ENCODE data around the gene ITPR3.

DNA sequence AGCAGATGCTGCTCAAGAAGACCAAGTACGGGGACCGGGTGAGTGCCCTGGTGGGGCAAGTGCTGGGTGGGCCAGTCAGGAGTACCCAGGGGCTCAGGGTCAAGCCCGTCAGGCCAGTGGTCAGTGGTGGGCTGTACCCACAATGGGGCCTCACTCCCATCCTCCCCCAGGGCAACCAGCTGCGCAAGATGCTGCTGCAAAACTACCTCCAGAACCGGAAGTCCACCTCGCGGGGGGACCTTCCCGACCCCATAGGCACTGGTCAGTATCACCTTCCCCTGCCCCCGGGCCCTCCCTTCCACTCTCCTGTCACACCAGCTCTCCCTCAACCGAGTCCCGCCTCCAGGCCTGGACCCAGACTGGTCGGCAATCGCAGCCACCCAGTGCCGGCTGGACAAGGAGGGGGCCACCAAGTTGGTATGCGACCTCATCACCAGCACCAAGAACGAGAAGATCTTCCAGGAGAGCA, 63.3 kb downstream of the ITPR3 start:
- TF ChIP-seq, protein P1, sequence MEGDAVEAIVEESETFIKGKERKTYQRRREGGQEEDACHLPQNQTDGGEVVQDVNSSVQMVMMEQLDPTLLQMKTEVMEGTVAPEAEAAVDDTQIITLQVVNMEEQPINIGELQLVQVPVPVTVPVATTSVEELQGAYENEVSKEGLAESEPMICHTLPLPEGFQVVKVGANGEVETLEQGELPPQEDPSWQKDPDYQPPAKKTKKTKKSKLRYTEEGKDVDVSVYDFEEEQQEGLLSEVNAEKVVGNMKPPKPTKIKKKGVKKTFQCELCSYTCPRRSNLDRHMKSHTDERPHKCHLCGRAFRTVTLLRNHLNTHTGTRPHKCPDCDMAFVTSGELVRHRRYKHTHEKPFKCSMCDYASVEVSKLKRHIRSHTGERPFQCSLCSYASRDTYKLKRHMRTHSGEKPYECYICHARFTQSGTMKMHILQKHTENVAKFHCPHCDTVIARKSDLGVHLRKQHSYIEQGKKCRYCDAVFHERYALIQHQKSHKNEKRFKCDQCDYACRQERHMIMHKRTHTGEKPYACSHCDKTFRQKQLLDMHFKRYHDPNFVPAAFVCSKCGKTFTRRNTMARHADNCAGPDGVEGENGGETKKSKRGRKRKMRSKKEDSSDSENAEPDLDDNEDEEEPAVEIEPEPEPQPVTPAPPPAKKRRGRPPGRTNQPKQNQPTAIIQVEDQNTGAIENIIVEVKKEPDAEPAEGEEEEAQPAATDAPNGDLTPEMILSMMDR (IDR thresholded peaks at IDR 0.05), result no peak
- TF ChIP-seq POLR2AphosphoS5 (IDR thresholded peaks at IDR 0.05), result no peak
- TF ChIP-seq POLR2A (IDR thresholded peaks at IDR 0.05), result no peak

All from prostate gland (tissue), 2 donors.